Stimulated activated naive CD8-positive, alpha-beta T cell treated with anti-CD3 and anti-CD28 coated beads, Interleukin-15, amount 100 ng/mL, for 72 hours (primary cell): ENCODE measurements around the gene TENT4A.

Source experiments
- ATAC-seq: fragments of 150-1000 bp; cut with Tn5 transposase; 2 replicates; pipeline ENCODE4 v1.10.0; 2021; ENCODE audit warnings: mild to moderate bottlenecking, moderate library complexity
- DNase-seq, 2 donors: peaks; one replicate each; pipeline ENCODE4 v3.0.0; 2021 to 2022
- H3K27ac Mint-ChIP-seq, 2 donors: one replicate each; pipeline ENCODE4 v1.8.0; 2022; ENCODE audit warnings: mild to moderate bottlenecking in 2 of 2, mixed read lengths in 2 of 2, moderate library complexity in 2 of 2
- H3K27me3 Mint-ChIP-seq: one replicate; pipeline ENCODE4 v1.8.0; 2022; ENCODE audit warnings: mixed read lengths
- H3K4me1 Mint-ChIP-seq: one replicate; pipeline ENCODE4 v1.8.0; 2022; ENCODE audit warnings: mild to moderate bottlenecking, mixed read lengths
- H3K4me3 Mint-ChIP-seq, 2 donors: one replicate each; pipeline ENCODE4 v1.8.0; 2022; ENCODE audit warnings: mild to moderate bottlenecking in 2 of 2, mixed read lengths in 2 of 2, moderate library complexity in 1 of 2
- H3K9me3 Mint-ChIP-seq, 2 donors: one replicate each; pipeline ENCODE4 v1.8.0; 2022; ENCODE audit warnings: mixed read lengths in 2 of 2

The TENT4A gene

GRCh38 chr5:6686501-6686900, 26.7 kb upstream of the TENT4A start:
- ATAC-seq (no peak), DNase-seq (no peak)
- H3K27me3 Mint-ChIP-seq: peaks cover 64% of the 10 kb centered on the region
- peak overlapping the region in 1 of 2 donors; percentile 51 for H3K4me3 Mint-ChIP-seq
- no peak overlapping the region for H3K27ac Mint-ChIP-seq
- H3K9me3 Mint-ChIP-seq: peaks cover 0 to 4% of the 10 kb centered on the region in 2 donors
- H3K4me1 Mint-ChIP-seq: peaks cover 6% of the 10 kb centered on the region

DNA sequence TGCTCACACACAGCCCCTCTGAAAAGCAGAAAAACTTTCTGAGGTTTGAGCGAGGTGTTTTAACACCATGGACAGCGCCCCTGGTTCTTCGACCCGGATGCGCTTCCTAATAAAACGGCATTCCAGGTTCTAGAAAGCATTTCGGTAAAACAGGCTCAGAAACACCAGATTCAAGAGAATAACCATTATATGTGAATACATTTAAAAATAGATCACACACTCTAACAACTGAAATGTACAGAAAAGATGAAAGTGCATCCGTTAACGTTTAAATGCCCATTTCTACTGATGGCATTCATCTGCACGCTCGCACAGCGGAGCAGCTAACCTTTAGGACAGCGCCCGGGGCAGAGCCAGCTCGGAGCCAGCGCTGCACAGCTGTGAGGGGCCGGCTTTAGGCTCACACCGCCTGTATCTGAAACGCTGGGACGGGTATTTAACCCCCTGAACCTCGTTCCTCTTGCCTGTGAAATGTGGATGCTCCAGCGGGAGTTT, 26.3 kb upstream of the TENT4A start:
- Mint-ChIP-seq H3K4me1 (peaks cover 6% of the 10 kb centered on the region), H3K9me3 (no peaks in the 10 kb centered on the region), H3K27me3 (peaks cover 59% of the 10 kb centered on the region), H3K4me3 (peak overlapping the region in 1 of 2 donors; percentile 51), H3K27ac (no peak overlapping the region)
- ATAC-seq (no peak), DNase-seq (no peak)

GRCh38 chr5:6687505-6687904, 25.7 kb upstream of the TENT4A start:
- no peak for DNase-seq
- Mint-ChIP-seq H3K27me3 (peaks cover 54% of the 10 kb centered on the region), H3K4me3 (no peak overlapping the region), H3K4me1 (peaks cover 6% of the 10 kb centered on the region), H3K9me3 (no peaks in the 10 kb centered on the region), H3K27ac (no peak overlapping the region)
- ATAC-seq: no peak

DNA sequence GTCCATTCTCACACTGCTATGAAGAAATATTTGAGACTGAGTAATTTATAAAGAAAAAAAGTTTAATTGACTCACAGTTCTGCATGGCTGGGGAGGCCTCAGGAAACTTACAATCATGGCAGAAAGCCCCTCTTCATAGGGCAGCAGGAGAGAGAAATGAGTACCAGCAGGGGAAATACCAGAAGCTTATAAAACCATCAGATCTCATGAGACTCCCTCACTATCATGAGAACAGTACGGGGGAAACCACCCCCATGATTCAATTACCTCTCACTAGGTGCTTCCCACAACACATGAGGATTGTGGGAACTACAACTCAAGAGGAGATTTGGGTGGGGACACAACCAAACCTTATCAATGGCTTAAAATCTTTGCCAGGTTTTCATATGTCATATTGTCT, 20.3 kb upstream of the TENT4A start:
- H3K27me3 Mint-ChIP-seq: peaks cover 28% of the 10 kb centered on the region
- DNase-seq: no peak
- peak; percentile 33 for ATAC-seq

GRCh38 chr5:6698696-6699095, 14.5 kb upstream of the TENT4A start:
- Mint-ChIP-seq H3K4me1 (no peaks in the 10 kb centered on the region), H3K9me3 (no peaks in the 10 kb centered on the region), H3K27ac (no peak overlapping the region), H3K27me3 (peaks cover 45% of the 10 kb centered on the region), H3K4me3 (no peak overlapping the region)
- no peak for DNase-seq
- no peak for ATAC-seq

More for the DNA sequence above, 20.3 kb upstream of the TENT4A start:
- H3K4me1 Mint-ChIP-seq: no peaks in the 10 kb centered on the region
- H3K9me3 Mint-ChIP-seq: no peaks in the 10 kb centered on the region
- no peak overlapping the region for H3K4me3 Mint-ChIP-seq
- H3K27ac Mint-ChIP-seq: no peak overlapping the region

GRCh38 chr5:6699357-6699756, 13.9 kb upstream of the TENT4A start:
- H3K9me3 Mint-ChIP-seq: no peaks in the 10 kb centered on the region
- DNase-seq (no peak), ATAC-seq (no peak)
- H3K4me3 Mint-ChIP-seq: no peak overlapping the region
- H3K4me1 Mint-ChIP-seq: no peaks in the 10 kb centered on the region
- H3K27me3 Mint-ChIP-seq: peaks cover 45% of the 10 kb centered on the region
- H3K27ac Mint-ChIP-seq: no peak overlapping the region

GRCh38 chr5:6700074-6700684, 13.1 kb upstream of the TENT4A start:
- no peak overlapping the region for H3K4me3 Mint-ChIP-seq
- no peak for ATAC-seq
- DNase-seq: no peak
- no peak overlapping the region for H3K27ac Mint-ChIP-seq
- H3K4me1 Mint-ChIP-seq: peaks cover 5% of the 10 kb centered on the region
- H3K9me3 Mint-ChIP-seq: no peaks in the 10 kb centered on the region
- peaks cover 45% of the 10 kb centered on the region for H3K27me3 Mint-ChIP-seq

- no peak overlapping the region for H3K27ac Mint-ChIP-seq
- H3K4me3 Mint-ChIP-seq: no peak overlapping the region
- no peaks in the 10 kb centered on the region for H3K9me3 Mint-ChIP-seq
- DNase-seq (no peak), ATAC-seq (no peak)
- H3K4me1 Mint-ChIP-seq: peaks cover 12% of the 10 kb centered on the region
- H3K27me3 Mint-ChIP-seq: peaks cover 45% of the 10 kb centered on the region
Measured at GRCh38 chr5:6700685-6701355, 12.4 kb upstream of the TENT4A start.

- ATAC-seq: no peak
- H3K9me3 Mint-ChIP-seq: no peaks in the 10 kb centered on the region
- peaks cover 18% of the 10 kb centered on the region for H3K4me1 Mint-ChIP-seq
- no peak overlapping the region for H3K27ac Mint-ChIP-seq
- DNase-seq: no peak
- H3K4me3 Mint-ChIP-seq: no peak overlapping the region
- peaks cover 43% of the 10 kb centered on the region for H3K27me3 Mint-ChIP-seq
Measured at GRCh38 chr5:6701491-6701890, 11.7 kb upstream of the TENT4A start.

- peaks cover 20% of the 10 kb centered on the region for H3K4me1 Mint-ChIP-seq
- no peaks in the 10 kb centered on the region for H3K9me3 Mint-ChIP-seq
- H3K27me3 Mint-ChIP-seq: peaks cover 32% of the 10 kb centered on the region
- DNase-seq (no peak), ATAC-seq (no peak)
- no peak overlapping the region for H3K27ac Mint-ChIP-seq
- no peak overlapping the region for H3K4me3 Mint-ChIP-seq
Measured at GRCh38 chr5:6702633-6703032, 10.6 kb upstream of the TENT4A start.

- peaks cover 26% of the 10 kb centered on the region for H3K27me3 Mint-ChIP-seq
- ATAC-seq: no peak
- H3K4me1 Mint-ChIP-seq: peaks cover 20% of the 10 kb centered on the region
- no peak overlapping the region for H3K27ac Mint-ChIP-seq
- no peak for DNase-seq
- no peaks in the 10 kb centered on the region for H3K9me3 Mint-ChIP-seq
- no peak overlapping the region for H3K4me3 Mint-ChIP-seq
Measured at GRCh38 chr5:6703806-6704205, 9.4 kb upstream of the TENT4A start.

DNA sequence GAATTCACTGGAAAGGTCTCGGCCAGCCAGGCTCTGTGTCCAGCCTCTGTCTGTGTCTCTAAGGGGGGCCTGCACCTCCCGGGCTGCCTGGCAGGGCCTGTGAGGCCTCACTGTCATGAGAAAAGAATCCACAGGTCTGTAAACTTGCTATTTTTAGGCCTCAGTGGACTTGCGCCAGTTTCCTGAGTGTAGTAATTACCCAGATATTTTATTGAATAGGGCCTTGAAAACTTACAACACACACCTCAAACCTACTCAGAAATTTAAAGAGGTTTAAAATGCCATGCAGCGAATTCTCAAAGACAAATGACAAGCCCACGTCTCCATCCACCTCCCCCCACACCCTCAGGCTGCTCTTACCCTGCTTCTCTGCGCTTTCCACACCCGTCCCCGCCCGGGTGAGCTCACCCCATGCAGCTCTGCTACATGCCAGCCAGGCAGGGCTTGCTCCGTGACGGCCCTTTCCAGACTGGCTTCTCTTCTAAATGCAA, 8.8 kb upstream of the TENT4A start:
- DNase-seq (no peak), ATAC-seq (no peak)
- Mint-ChIP-seq H3K27me3 (peaks cover 24% of the 10 kb centered on the region), H3K9me3 (no peaks in the 10 kb centered on the region), H3K4me3 (no peak overlapping the region), H3K4me1 (peaks cover 20% of the 10 kb centered on the region), H3K27ac (no peak overlapping the region)

DNA sequence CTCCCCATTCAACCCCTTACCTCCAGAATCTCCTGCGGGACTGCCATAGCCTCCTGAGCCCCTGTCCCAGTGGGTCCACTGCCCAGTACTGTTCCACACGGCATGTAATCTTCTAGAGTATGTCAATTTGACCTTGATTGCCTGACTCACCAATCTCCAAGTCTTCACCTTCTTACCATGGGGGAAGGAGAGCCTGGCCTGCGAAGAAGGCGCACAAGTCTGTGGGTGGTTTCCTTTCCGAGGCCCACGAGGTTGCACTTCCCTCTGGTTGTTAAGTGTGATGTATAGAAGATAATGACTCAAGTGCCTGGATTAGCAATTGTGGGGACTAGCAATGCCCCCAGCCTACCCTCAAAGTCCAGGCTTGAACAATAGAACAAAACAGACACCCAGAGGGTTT, 8.1 kb upstream of the TENT4A start:
- Mint-ChIP-seq H3K27ac (no peak overlapping the region), H3K27me3 (peaks cover 18% of the 10 kb centered on the region), H3K9me3 (no peaks in the 10 kb centered on the region), H3K4me1 (peaks cover 20% of the 10 kb centered on the region), H3K4me3 (peak overlapping the region in 1 of 2 donors; percentile 10)
- DNase-seq: no peak
- ATAC-seq: no peak

DNA sequence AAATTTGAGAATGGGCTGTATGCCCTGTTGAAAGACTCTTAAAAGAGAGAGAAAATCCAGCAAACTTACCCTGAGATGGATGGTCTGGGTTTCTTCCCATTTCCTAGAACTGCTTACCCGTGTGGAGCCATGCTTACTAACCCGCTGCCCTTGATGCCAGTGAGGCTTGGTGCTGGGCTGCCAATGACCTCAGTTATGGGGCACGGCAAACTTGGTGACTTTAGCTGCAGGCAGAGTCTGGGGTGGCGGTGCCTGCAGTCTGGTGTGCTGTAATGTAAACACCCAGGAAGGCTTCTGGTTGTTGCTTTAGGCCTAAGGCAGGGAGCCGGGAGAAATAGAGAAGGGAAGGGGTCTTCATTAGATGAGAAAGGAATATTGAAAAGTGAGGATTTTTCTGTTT, 7.3 kb upstream of the TENT4A start:
- peak overlapping the region in 1 of 2 donors; percentile 82 for H3K27ac Mint-ChIP-seq
- no peaks in the 10 kb centered on the region for H3K9me3 Mint-ChIP-seq
- peaks cover 18% of the 10 kb centered on the region for H3K27me3 Mint-ChIP-seq
- DNase-seq (no peak), ATAC-seq (no peak)
- peaks cover 20% of the 10 kb centered on the region for H3K4me1 Mint-ChIP-seq
- no peak overlapping the region for H3K4me3 Mint-ChIP-seq

GRCh38 chr5:6707852-6708251, 5.4 kb upstream of the TENT4A start:
- no peak for DNase-seq
- Mint-ChIP-seq H3K9me3 (no peaks in the 10 kb centered on the region), H3K27me3 (peaks cover 10% of the 10 kb centered on the region), H3K4me3 (no peak overlapping the region), H3K27ac (no peak overlapping the region), H3K4me1 (peaks cover 29% of the 10 kb centered on the region)
- ATAC-seq: no peak

GRCh38 chr5:6708814-6709213, 4.4 kb upstream of the TENT4A start:
- Mint-ChIP-seq H3K27ac (no peak overlapping the region), H3K27me3 (peaks cover 10% of the 10 kb centered on the region), H3K9me3 (no peaks in the 10 kb centered on the region), H3K4me1 (peaks cover 29% of the 10 kb centered on the region), H3K4me3 (no peak overlapping the region)
- ATAC-seq (no peak), DNase-seq (no peak)
